Measurements from ENCODE around the gene ANGPTL1.

Gene ANGPTL1

DNA sequence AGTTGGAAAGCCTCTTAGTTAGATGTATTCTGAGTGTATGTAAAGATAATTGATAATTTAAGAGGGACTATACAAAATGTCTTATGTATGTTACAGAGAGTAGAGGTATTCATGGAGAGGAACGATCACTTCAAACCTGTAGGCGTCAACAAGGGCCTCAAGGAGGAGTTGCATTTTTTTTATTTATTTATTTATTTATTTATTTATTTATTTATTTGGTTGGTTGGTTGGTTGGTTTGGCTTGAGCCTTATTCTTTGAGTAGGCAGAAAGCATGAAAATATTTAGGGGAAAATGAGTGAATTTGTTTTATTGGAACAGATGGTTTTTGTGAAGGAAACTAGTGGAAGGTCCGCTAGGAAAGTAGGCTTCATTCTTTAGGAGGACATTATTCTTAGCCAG is 8.5 kb downstream of the ANGPTL1 start (continued):
- peak; percentile 56 for TF ChIP-seq ZNF426 (tag by site-specific recombination; IDR thresholded peaks at IDR 0.05)
- no peak for TF ChIP-seq PRDM1 (tag by site-specific recombination; IDR thresholded peaks at IDR 0.05)
- TF ChIP-seq ZNF16 (tag by site-specific recombination; IDR thresholded peaks at IDR 0.05; ENCODE audit: low read depth) = no peak
- TF ChIP-seq ZNF140 (tag by site-specific recombination; IDR thresholded peaks at IDR 0.05) = peak; percentile 41; the same call in 1 of the 2 replicates
- no peak for TF ChIP-seq ZFHX2 (tag by site-specific recombination; conservative IDR thresholded peaks at IDR 0.05)
- TF ChIP-seq ZNF394 (tag by site-specific recombination; IDR thresholded peaks at IDR 0.05; ENCODE audit: borderline replicate concordance) = peak; percentile 66; the same call in 1 of the 2 replicates
- no peak for TF ChIP-seq ZNF777 (tag by site-specific recombination; IDR thresholded peaks at IDR 0.05; ENCODE audit: borderline replicate concordance)
- no peak for TF ChIP-seq ZBTB7A (tag by site-specific recombination; IDR thresholded peaks at IDR 0.05; ENCODE audit: low read depth)
- TF ChIP-seq ZNF211 (tag by site-specific recombination; IDR thresholded peaks at IDR 0.05; ENCODE audit: low read depth) = no peak
- no peak for TF ChIP-seq ZNF23 (tag by site-specific recombination; IDR thresholded peaks at IDR 0.05; ENCODE audit: borderline replicate concordance)
- TF ChIP-seq ZNF610 (tag by site-specific recombination; IDR thresholded peaks at IDR 0.05; ENCODE audit: borderline replicate concordance) = no peak
- TF ChIP-seq ZNF350 (tag by site-specific recombination; IDR thresholded peaks at IDR 0.05) = no peak
- no peak for TF ChIP-seq KLF7 (tag by site-specific recombination; IDR thresholded peaks at IDR 0.05; ENCODE audit: borderline replicate concordance)
- no peak for TF ChIP-seq ZNF132 (tag by site-specific recombination; IDR thresholded peaks at IDR 0.05; ENCODE audit: borderline replicate concordance)
- TF ChIP-seq, protein P1, sequence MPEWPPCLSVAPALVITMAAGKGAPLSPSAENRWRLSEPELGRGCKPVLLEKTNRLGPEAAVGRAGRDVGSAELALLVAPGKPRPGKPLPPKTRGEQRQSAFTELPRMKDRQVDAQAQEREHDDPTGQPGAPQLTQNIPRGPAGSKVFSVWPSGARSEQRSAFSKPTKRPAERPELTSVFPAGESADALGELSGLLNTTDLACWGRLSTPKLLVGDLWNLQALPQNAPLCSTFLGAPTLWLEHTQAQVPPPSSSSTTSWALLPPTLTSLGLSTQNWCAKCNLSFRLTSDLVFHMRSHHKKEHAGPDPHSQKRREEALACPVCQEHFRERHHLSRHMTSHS (tag by site-specific recombination; IDR thresholded peaks at IDR 0.05) = no peak
- TF ChIP-seq ZXDB (tag by site-specific recombination; IDR thresholded peaks at IDR 0.05) = no peak
- TF ChIP-seq, protein P2, sequence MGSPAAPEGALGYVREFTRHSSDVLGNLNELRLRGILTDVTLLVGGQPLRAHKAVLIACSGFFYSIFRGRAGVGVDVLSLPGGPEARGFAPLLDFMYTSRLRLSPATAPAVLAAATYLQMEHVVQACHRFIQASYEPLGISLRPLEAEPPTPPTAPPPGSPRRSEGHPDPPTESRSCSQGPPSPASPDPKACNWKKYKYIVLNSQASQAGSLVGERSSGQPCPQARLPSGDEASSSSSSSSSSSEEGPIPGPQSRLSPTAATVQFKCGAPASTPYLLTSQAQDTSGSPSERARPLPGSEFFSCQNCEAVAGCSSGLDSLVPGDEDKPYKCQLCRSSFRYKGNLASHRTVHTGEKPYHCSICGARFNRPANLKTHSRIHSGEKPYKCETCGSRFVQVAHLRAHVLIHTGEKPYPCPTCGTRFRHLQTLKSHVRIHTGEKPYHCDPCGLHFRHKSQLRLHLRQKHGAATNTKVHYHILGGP (tag by site-specific recombination; IDR thresholded peaks at IDR 0.05) = no peak
- TF ChIP-seq SP2 (tag by site-specific recombination; IDR thresholded peaks at IDR 0.05) = no peak
- no peak for TF ChIP-seq ZBTB48 (tag by site-specific recombination; IDR thresholded peaks at IDR 0.05)
- TF ChIP-seq HOXA7 (CRISPR knock-in tag; IDR thresholded peaks at IDR 0.05; ENCODE audit: borderline replicate concordance) = no peak
- no peak for TF ChIP-seq ZNF24 (tag by site-specific recombination; IDR thresholded peaks at IDR 0.05)
- TF ChIP-seq ZNF175 (tag by site-specific recombination; IDR thresholded peaks at IDR 0.05) = no peak
- TF ChIP-seq ZNF555 (tag by site-specific recombination; conservative IDR thresholded peaks at IDR 0.05) = peak; percentile 51
- TF ChIP-seq, protein P3, sequence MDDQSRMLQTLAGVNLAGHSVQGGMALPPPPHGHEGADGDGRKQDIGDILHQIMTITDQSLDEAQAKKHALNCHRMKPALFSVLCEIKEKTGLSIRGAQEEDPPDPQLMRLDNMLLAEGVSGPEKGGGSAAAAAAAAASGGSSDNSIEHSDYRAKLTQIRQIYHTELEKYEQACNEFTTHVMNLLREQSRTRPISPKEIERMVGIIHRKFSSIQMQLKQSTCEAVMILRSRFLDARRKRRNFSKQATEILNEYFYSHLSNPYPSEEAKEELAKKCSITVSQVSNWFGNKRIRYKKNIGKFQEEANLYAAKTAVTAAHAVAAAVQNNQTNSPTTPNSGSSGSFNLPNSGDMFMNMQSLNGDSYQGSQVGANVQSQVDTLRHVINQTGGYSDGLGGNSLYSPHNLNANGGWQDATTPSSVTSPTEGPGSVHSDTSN (CRISPR knock-in tag; IDR thresholded peaks at IDR 0.05) = no peak
- no peak; the same call in 1 of the 2 replicates for TF ChIP-seq GFI1B (tag by site-specific recombination; IDR thresholded peaks at IDR 0.05)
- TF ChIP-seq ZNF658 (tag by site-specific recombination; IDR thresholded peaks at IDR 0.05) = no peak
- peak; percentile 43; the same call in 1 of the 2 replicates for TF ChIP-seq ZBTB8A (tag by site-specific recombination; IDR thresholded peaks at IDR 0.05)
- no peak for TF ChIP-seq ZNF521 (tag by site-specific recombination; IDR thresholded peaks at IDR 0.05)
- TF ChIP-seq, protein P4, sequence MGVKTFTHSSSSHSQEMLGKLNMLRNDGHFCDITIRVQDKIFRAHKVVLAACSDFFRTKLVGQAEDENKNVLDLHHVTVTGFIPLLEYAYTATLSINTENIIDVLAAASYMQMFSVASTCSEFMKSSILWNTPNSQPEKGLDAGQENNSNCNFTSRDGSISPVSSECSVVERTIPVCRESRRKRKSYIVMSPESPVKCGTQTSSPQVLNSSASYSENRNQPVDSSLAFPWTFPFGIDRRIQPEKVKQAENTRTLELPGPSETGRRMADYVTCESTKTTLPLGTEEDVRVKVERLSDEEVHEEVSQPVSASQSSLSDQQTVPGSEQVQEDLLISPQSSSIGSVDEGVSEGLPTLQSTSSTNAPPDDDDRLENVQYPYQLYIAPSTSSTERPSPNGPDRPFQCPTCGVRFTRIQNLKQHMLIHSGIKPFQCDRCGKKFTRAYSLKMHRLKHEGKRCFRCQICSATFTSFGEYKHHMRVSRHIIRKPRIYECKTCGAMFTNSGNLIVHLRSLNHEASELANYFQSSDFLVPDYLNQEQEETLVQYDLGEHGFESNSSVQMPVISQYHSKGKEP (tag by site-specific recombination; IDR thresholded peaks at IDR 0.05) = no peak
- TF ChIP-seq ZNF629 (tag by site-specific recombination; IDR thresholded peaks at IDR 0.05) = no peak
- TF ChIP-seq ZNF19 (tag by site-specific recombination; IDR thresholded peaks at IDR 0.05; ENCODE audit: low read depth) = no peak
- TF ChIP-seq ZNF214 (tag by site-specific recombination; IDR thresholded peaks at IDR 0.05; ENCODE audit: borderline replicate concordance) = no peak
- no peak for TF ChIP-seq ZNF837 (tag by site-specific recombination; IDR thresholded peaks at IDR 0.05)
- no peak for TF ChIP-seq ZNF248 (tag by site-specific recombination; IDR thresholded peaks at IDR 0.05)

Measured in HEK293 (cell line).